ENCODE measurements around the gene LRRC58.

DNA sequence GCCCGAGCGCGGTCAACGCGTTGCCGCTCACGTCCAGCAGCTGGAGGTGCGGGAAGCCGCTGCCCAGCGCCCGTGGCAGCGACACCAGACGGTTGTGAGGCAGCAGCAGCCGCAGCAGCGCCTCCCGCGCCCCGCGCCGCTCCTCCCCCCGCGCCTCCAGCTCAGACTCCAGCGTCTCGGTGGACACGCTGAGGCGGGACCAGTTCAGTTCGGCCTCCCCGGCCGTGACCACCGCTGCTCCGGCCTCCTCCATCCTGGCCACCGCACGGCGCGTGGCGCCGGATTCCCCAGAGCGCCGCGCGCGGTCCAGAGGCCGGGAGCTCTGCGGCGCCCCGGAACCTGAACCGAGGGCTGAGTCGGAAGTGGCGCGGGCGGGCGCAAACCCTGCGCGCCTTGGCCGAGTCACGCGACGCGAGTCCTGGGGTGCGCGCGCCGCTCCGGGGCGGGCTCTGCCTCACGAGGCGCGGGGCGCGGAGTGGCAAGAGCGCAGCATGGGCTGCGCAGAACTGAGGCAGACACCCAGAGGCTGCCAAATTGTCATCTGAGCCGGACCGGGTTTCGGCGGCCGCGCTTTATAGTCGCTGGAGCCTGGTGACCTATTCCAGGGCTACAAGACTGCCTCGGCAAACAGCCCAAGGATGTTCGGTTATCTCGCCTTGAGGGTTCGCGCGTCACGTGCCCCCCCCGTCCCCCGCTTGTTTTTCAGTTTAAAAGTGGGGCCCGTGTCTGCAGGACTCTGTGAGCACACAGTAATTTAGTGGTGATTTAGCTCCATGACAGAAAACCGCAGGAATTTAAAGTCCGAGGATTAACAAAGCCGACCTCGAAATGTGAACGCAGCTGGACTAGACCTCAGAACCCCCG, at the start of gene LRRC58:
- TF ChIP-seq EZH2phosphoT487 (IDR thresholded peaks at IDR 0.05; ENCODE audit: borderline replicate concordance, low read depth, low read length) = no peak
- TF ChIP-seq, protein P1, sequence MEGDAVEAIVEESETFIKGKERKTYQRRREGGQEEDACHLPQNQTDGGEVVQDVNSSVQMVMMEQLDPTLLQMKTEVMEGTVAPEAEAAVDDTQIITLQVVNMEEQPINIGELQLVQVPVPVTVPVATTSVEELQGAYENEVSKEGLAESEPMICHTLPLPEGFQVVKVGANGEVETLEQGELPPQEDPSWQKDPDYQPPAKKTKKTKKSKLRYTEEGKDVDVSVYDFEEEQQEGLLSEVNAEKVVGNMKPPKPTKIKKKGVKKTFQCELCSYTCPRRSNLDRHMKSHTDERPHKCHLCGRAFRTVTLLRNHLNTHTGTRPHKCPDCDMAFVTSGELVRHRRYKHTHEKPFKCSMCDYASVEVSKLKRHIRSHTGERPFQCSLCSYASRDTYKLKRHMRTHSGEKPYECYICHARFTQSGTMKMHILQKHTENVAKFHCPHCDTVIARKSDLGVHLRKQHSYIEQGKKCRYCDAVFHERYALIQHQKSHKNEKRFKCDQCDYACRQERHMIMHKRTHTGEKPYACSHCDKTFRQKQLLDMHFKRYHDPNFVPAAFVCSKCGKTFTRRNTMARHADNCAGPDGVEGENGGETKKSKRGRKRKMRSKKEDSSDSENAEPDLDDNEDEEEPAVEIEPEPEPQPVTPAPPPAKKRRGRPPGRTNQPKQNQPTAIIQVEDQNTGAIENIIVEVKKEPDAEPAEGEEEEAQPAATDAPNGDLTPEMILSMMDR (conservative IDR thresholded peaks at IDR 0.05; ENCODE audit: low read length) = peak; percentile 64
